H1 (cell line): Measurements from ENCODE around the gene GIPR. TPM values are rescaled to one million over a fixed set of nuclear protein-coding genes. Genes with fewer than 3 reads are reported as not detected.

Source experiments
- CTCF ChIA-PET: fragments of 300-600 bp; sonication (Branson Sonifier 250); formaldehyde crosslinking; loops from one replicate; lab custom pipeline; 2021; ENCODE audit not compliant: partially characterized antibody; lab: Charles Lee
- POLR2A ChIA-PET: fragments of 300-600 bp; sonication (Branson Sonifier 250); formaldehyde crosslinking; loops from one replicate; lab custom pipeline; 2021; ENCODE audit warnings: inconsistent platforms; ENCODE audit not compliant: partially characterized antibody; lab: Charles Lee
- DNase-seq, 2 experiments: peaks; one replicate each; pipeline versions ENCODE4 v3.0.0 to v3.0.0-alpha.2; 2010 to 2022; ENCODE audit warnings: low spot score in 2 of 2, low read depth in 1 of 2, mixed read lengths in 1 of 2
- FAIRE-seq: peaks from 2 replicates; lab custom pipeline; 2011; peaks lifted over from hg19 to GRCh38; lab: Jason Lieb, UNC
- H2AFZ ChIP-seq: 2 replicates; pipeline ENCODE4 v1.8.1; 2012; ENCODE audit warnings: low read length, inconsistent platforms
- H2AK5ac ChIP-seq: 2 replicates; pipeline ENCODE4 v1.6.1; 2013; ENCODE audit warnings: low read depth, low read length
- H2BK120ac ChIP-seq: replicated peaks from 2 replicates; pipeline ENCODE3; 2013; ENCODE audit warnings: low read depth, low read length, inconsistent platforms
- H2BK12ac ChIP-seq: 2 replicates; pipeline ENCODE4 v1.6.1; 2013; ENCODE audit warnings: low read depth, low read length
- H2BK15ac ChIP-seq: 2 replicates; pipeline ENCODE4 v1.6.1; 2013; ENCODE audit warnings: low read length
- H2BK20ac ChIP-seq: 2 replicates; pipeline ENCODE4 v1.6.1; 2013; ENCODE audit warnings: low read length
- H2BK5ac ChIP-seq: 2 replicates; pipeline ENCODE4 v1.6.1; 2013; ENCODE audit warnings: low read depth, low read length
- H3K14ac ChIP-seq: 2 replicates; pipeline ENCODE4 v1.6.1; 2013; ENCODE audit warnings: inconsistent platforms; ENCODE audit not compliant: insufficient read length
- H3K18ac ChIP-seq: 2 replicates; pipeline ENCODE4 v1.6.1; 2013; ENCODE audit warnings: low read length; ENCODE audit errors: extremely low read depth
- H3K23ac ChIP-seq: 2 replicates; pipeline ENCODE4 v1.6.1; 2013; ENCODE audit warnings: inconsistent platforms; ENCODE audit not compliant: insufficient read length
- H3K23me2 ChIP-seq: 2 replicates; pipeline ENCODE4 v1.6.1; 2013; ENCODE audit warnings: low read depth, low read length
- H3K27ac ChIP-seq: 2 replicates; pipeline ENCODE4 v1.6.1; 2011; ENCODE audit warnings: low read depth, low read length, inconsistent platforms
- H3K27me3 ChIP-seq, 4 experiments: replicated peaks in 1 of 4; 1 replicate in 1 of 4; 2 replicates in 3 of 4; pipeline versions ENCODE4 v1.6.1 to v1.8.1; 2011 to 2013; ENCODE audit warnings: low read length in 3 of 4, mild to moderate bottlenecking in 3 of 4, inconsistent platforms in 2 of 4, mixed read lengths in 2 of 4, moderate library complexity in 1 of 4; ENCODE audit not compliant: control insufficient read depth in 3 of 4, insufficient read depth in 3 of 4; ENCODE audit errors: extremely low read depth in 1 of 4
- H3K36me3 ChIP-seq, 4 experiments: 2 replicates each; pipeline versions ENCODE4 v1.6.1 to v1.8.1; 2011 to 2013; ENCODE audit warnings: mild to moderate bottlenecking in 4 of 4, low read length in 3 of 4, moderate library complexity in 2 of 4, control low read depth in 1 of 4, inconsistent platforms in 1 of 4; ENCODE audit not compliant: insufficient read depth in 4 of 4, control insufficient read depth in 2 of 4
- H3K4ac ChIP-seq: replicated peaks from 2 replicates; pipeline ENCODE3; 2013; ENCODE audit warnings: low read length, low read depth, mixed read lengths, inconsistent platforms; ENCODE audit not compliant: insufficient read length
- H3K4me1 ChIP-seq, 4 experiments: replicated peaks in 1 of 4; 1 replicate in 1 of 4; 2 replicates in 3 of 4; pipeline versions ENCODE4 v1.6.1 to v1.8.1; 2011 to 2013; ENCODE audit warnings: low read length in 3 of 4, inconsistent platforms in 2 of 4, mixed read lengths in 1 of 4; ENCODE audit not compliant: insufficient read depth in 4 of 4, control insufficient read depth in 3 of 4
- H3K4me2 ChIP-seq, 2 experiments: 2 replicates each; pipeline versions ENCODE4 v1.6.1 to v1.8.1; 2011 to 2013; ENCODE audit warnings: low read depth in 2 of 2, low read length in 2 of 2, control low read depth in 1 of 2, inconsistent platforms in 1 of 2, mild to moderate bottlenecking in 1 of 2; ENCODE audit not compliant: insufficient read depth in 1 of 2
- H3K4me3 ChIP-seq, 4 experiments: fragments of 200-600, 300-600 bp in 1 of 4; sonication (generic), shearing (Covaris generic), sonication (Bioruptor Twin) in 1 of 4; 2 replicates each; pipeline versions ENCODE4 v1.5.1 to v1.8.1; 2011 to 2016; ENCODE audit warnings: low read length in 4 of 4, low read depth in 3 of 4, control low read depth in 2 of 4, inconsistent platforms in 2 of 4, mild to moderate bottlenecking in 2 of 4, mixed read lengths in 1 of 4, moderate library complexity in 1 of 4; ENCODE audit not compliant: insufficient read depth in 2 of 4; ENCODE audit errors: extremely low read depth in 1 of 4
- H3K56ac ChIP-seq: replicated peaks from 2 replicates; pipeline ENCODE3; 2013; ENCODE audit warnings: low read depth, mild to moderate bottlenecking, mixed read lengths, low read length, inconsistent platforms; ENCODE audit not compliant: insufficient read length
- H3K79me1 ChIP-seq: 2 replicates; pipeline ENCODE4 v1.6.1; 2013; ENCODE audit warnings: low read depth, low read length, control low read depth
- H3K79me2 ChIP-seq, 2 experiments: 2 replicates each; pipeline versions ENCODE4 v1.6.1 to v1.8.1; 2012 to 2013; ENCODE audit warnings: low read length in 2 of 2, mild to moderate bottlenecking in 2 of 2, inconsistent platforms in 1 of 2; ENCODE audit not compliant: insufficient read depth in 2 of 2, control insufficient read depth in 1 of 2
- H3K9ac ChIP-seq, 4 experiments: replicated peaks in 1 of 4; 1 replicate in 1 of 4; 2 replicates in 3 of 4; pipeline versions ENCODE4 v1.6.1 to v1.8.1; 2011 to 2013; ENCODE audit warnings: low read depth in 3 of 4, low read length in 3 of 4, control low read depth in 2 of 4, mild to moderate bottlenecking in 2 of 4, moderate library complexity in 2 of 4, inconsistent platforms in 1 of 4; ENCODE audit errors: extremely low read depth in 1 of 4
- H3K9me3 ChIP-seq, 2 experiments: 2 replicates each; pipeline versions ENCODE4 v1.6.1 to v1.8.1; 2012 to 2013; ENCODE audit warnings: mild to moderate bottlenecking in 2 of 2, moderate library complexity in 2 of 2, control low read depth in 1 of 2, inconsistent platforms in 1 of 2, low read depth in 1 of 2, low read length in 1 of 2, mixed read lengths in 1 of 2; ENCODE audit not compliant: insufficient read depth in 2 of 2
- H4K20me1 ChIP-seq, 2 experiments: replicated peaks in 1 of 2; 2 replicates each; pipeline versions ENCODE3 to v1.8.1; 2011 to 2013; ENCODE audit warnings: inconsistent platforms in 2 of 2, low read length in 2 of 2, mild to moderate bottlenecking in 1 of 2; ENCODE audit not compliant: insufficient read depth in 2 of 2, control insufficient read depth in 1 of 2
- H4K5ac ChIP-seq: 2 replicates; pipeline ENCODE4 v1.6.1; 2013; ENCODE audit warnings: low read length, low read depth, mixed read lengths, inconsistent platforms; ENCODE audit not compliant: insufficient read length
- H4K8ac ChIP-seq: 2 replicates; pipeline ENCODE4 v1.8.0; 2013; ENCODE audit warnings: mild to moderate bottlenecking, moderate library complexity, low read length, inconsistent platforms; ENCODE audit not compliant: insufficient read depth; ENCODE audit errors: extremely low read depth
- H4K91ac ChIP-seq: replicated peaks from 2 replicates; pipeline ENCODE3; 2013; ENCODE audit warnings: low read length, mixed read lengths, inconsistent platforms; ENCODE audit not compliant: insufficient read length
- PHF8 ChIP-seq: fragments of 200-600 bp; sonication (generic); conservative IDR thresholded peaks from 2 replicates; pipeline ENCODE4 v1.7.1; 2012; ENCODE audit warnings: low read depth, mild to moderate bottlenecking, inconsistent platforms, low read length, moderate library complexity
- POLR2A ChIP-seq, 2 experiments: IDR thresholded peaks; 1 replicate in 1 of 2; 2 replicates in 1 of 2; pipeline ENCODE4 v1.6.1; 2011; ENCODE audit warnings: low read depth in 2 of 2, low read length in 2 of 2, mild to moderate bottlenecking in 2 of 2; ENCODE audit errors: control extremely low read depth in 1 of 2
- SIX5 ChIP-seq: IDR thresholded peaks from 2 replicates; pipeline ENCODE4 v1.6.1; 2011; ENCODE audit warnings: mild to moderate bottlenecking, low read depth, low read length
- SP4 ChIP-seq: IDR thresholded peaks from 2 replicates; pipeline ENCODE4 v1.6.1; 2012; ENCODE audit warnings: low read length, inconsistent platforms
- YY1 ChIP-seq: IDR thresholded peaks from 2 replicates; pipeline ENCODE4 v1.6.1; 2011; ENCODE audit warnings: low read depth, mild to moderate bottlenecking, low read length
- WGBS, 2 experiments: shearing (Covaris generic) in 1 of 2; methylation state at CpG; one replicate each; pipeline versions ENCODE4 v1.1.6 to v1.1.7; 2013 to 2015; ENCODE audit warnings: low lambda C conversion rate in 2 of 2, mixed read lengths in 2 of 2, inconsistent platforms in 1 of 2, low coverage in 1 of 2, missing lambda C conversion rate in 1 of 2; ENCODE audit not compliant: insufficient replicate concordance in 2 of 2, insufficient coverage in 1 of 2, insufficient read length in 1 of 2; ENCODE audit errors: extremely low coverage in 1 of 2, missing lambda C conversion rate in 1 of 2; 5-methylcytosine and 5-hydroxymethylcytosine counted together
- polyA plus RNA-seq, 7 experiments: library from polyadenylated mRNA; depleted of rRNA in 3 of 7; stranded (reverse) in 5 of 7; unstranded in 2 of 7; fragments of >200 nt in 5 of 7; fragments of 200-250 nt in 2 of 7; gene quantifications; 1 replicate in 5 of 7; 2 replicates in 1 of 7; 4 replicates in 1 of 7; pipeline versions ENCODE4 v1.2.1 to v1.2.3, GENCODE V29; 2011 to 2013; ENCODE audit warnings: missing spikeins in 2 of 7, mixed read lengths in 2 of 7
- total RNA-seq: library from RNA; stranded (reverse); fragmentation: NEBNext Ultra II Directional; extraction: Animal tissue kit (Norgen Biotek cat#: 25700); gene quantifications from 2 replicates; pipeline ENCODE4 v1.2.1, GENCODE V29; 2021

Gene GIPR
- total and polyA plus RNA-seq, 2 of the 8 experiments (the other 6 are each of a cell fraction or from before 2014, with no cell fraction given): 0.42 to 1.3 TPM

GRCh38 chr19:45711851-45712698 lies 44.1 kb downstream of the GIPR start:
- POLR2A ChIA-PET: interaction anchor here (0.5 to 20.0 kb wide), 7 partner anchors 8 to 139 kb away, joined by 3 to 284 read pairs (median 4); partner anchors contain the start of genes QPCTL, SIX5 and SNRPD2
- FAIRE-seq: no peak
- WGBS, 2 experiments: 94% methylated on average over 59 of the region's 76 CpGs; no CpG with 5 or more reads in 1 of the 2 experiments

More at GRCh38 chr19:45711851-45712698, 44.1 kb downstream of the GIPR start:
- H3K79me1 ChIP-seq: peaks cover 8% of the 10 kb centered on the region
- H3K36me3 ChIP-seq: peaks cover 0 to 19% (median 11%) of the 10 kb centered on the region in 4 experiments; a peak in 6 of 8 replicates
- no peak overlapping the region for H3K27ac ChIP-seq
- H2BK12ac ChIP-seq: no peak overlapping the region; the same call in 1 of the 2 replicates
- no peak overlapping the region for H3K18ac ChIP-seq
- peak overlapping the region; percentile 36 for H4K8ac ChIP-seq
- no peak overlapping the region for H3K4ac ChIP-seq
- H3K27me3 ChIP-seq: no peaks in the 10 kb centered on the region
- peaks cover 0 to 4% (median 3%) of the 10 kb centered on the region in 4 experiments; a peak in 5 of 7 replicates for H3K4me1 ChIP-seq
- H3K14ac ChIP-seq: no peak overlapping the region
- no peaks in the 10 kb centered on the region for H3K9me3 ChIP-seq
- no peak overlapping the region for H2BK120ac ChIP-seq
- no peak overlapping the region for H3K9ac ChIP-seq
- H2BK5ac ChIP-seq: no peak overlapping the region
- H3K23me2 ChIP-seq: peaks cover 8% of the 10 kb centered on the region
- H2BK20ac ChIP-seq: no peak overlapping the region
- H3K23ac ChIP-seq: no peak overlapping the region
- peaks cover 8 to 35% of the 10 kb centered on the region in 2 experiments for H3K79me2 ChIP-seq
- H4K91ac ChIP-seq: no peak overlapping the region
- no peak for DNase-seq
- H4K5ac ChIP-seq: no peak overlapping the region
- H3K56ac ChIP-seq: no peak overlapping the region
- H2AK5ac ChIP-seq: no peak overlapping the region
- no peak overlapping the region for H3K4me3 ChIP-seq
- TF ChIP-seq PHF8: no peak
- TF ChIP-seq YY1: no peak
- peak in 1 of 2 experiments; percentile 20; a peak in 1 of 3 replicates for TF ChIP-seq POLR2A (IDR thresholded peaks at IDR 0.05; ENCODE audit: control extremely low read depth in 1 of 2, low read depth in 2 of 2, low read length in 2 of 2)
- no peak for TF ChIP-seq SIX5
- no peak for TF ChIP-seq SP4
- H2BK15ac ChIP-seq: no peak overlapping the region
- H3K4me2 ChIP-seq: no peak overlapping the region
- H2AFZ ChIP-seq: no peak overlapping the region
- peaks cover 5% of the 10 kb centered on the region in 2 experiments for H4K20me1 ChIP-seq
- CTCF ChIA-PET: interaction anchor here (1.4 to 4.2 kb wide), 2 partner anchors 8 to 11 kb away, joined by 6 to 14 read pairs; no protein-coding TSS in a partner anchor
